22Rv1 (cell line): Measurements from ENCODE around the gene EXOC4.

ENCODE experiments used
- ZFX ChIP-seq: fragments of 450-650 bp; IDR thresholded peaks from 2 replicates; pipeline ENCODE4 v1.6.1; 2017; ENCODE audit warnings: antibody characterized with exemption, borderline replicate concordance
- TF ChIP-seq, protein P1 (sequence below): fragments of 450-650 bp; IDR thresholded peaks from 2 replicates; pipeline ENCODE4 v1.5.1; 2017; ENCODE audit warnings: mild to moderate bottlenecking

DNA sequence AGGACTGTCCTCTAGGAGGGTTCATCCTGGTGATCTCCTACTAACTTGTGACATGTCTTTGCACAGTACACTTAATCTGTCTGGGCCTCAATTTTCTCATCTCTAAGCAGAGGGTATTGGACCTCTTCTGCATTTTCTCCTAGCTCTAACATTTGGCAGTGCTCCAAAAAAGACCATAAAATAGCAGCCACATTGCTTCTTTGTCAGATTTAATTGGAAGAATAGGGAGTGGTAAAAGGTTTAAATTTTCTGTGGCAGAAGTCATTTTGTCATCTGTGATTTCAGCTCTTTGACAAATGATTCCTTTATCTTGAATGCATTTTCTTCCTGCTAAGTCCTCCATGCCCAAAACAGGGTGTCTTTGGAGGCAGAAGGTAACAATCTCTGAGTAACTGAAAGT is 584.3 kb downstream of the EXOC4 start:
- TF ChIP-seq, protein P1, sequence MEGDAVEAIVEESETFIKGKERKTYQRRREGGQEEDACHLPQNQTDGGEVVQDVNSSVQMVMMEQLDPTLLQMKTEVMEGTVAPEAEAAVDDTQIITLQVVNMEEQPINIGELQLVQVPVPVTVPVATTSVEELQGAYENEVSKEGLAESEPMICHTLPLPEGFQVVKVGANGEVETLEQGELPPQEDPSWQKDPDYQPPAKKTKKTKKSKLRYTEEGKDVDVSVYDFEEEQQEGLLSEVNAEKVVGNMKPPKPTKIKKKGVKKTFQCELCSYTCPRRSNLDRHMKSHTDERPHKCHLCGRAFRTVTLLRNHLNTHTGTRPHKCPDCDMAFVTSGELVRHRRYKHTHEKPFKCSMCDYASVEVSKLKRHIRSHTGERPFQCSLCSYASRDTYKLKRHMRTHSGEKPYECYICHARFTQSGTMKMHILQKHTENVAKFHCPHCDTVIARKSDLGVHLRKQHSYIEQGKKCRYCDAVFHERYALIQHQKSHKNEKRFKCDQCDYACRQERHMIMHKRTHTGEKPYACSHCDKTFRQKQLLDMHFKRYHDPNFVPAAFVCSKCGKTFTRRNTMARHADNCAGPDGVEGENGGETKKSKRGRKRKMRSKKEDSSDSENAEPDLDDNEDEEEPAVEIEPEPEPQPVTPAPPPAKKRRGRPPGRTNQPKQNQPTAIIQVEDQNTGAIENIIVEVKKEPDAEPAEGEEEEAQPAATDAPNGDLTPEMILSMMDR = no peak
- TF ChIP-seq ZFX = no peak
